Uterus (tissue), 2 donors: ENCODE data around the gene CMTM1.
A peak's percentile ranks its signal among the peaks of the same experiment; 100 is the strongest.

ENCODE experiments used
- POLR2A ChIP-seq, 2 donors: fragments of 450-650 bp; IDR thresholded peaks; one replicate each; pipeline ENCODE4 v1.6.1; 2016; ENCODE audit warnings: antibody characterized with exemption in 2 of 2, mild to moderate bottlenecking in 1 of 2, moderate library complexity in 1 of 2
- TF ChIP-seq, protein P1 (sequence below), 4 experiments: fragments of 200-600 bp in 2 of 4; fragments of 450-650 bp in 2 of 4; sonication (generic) in 2 of 4; IDR thresholded peaks; one replicate each; pipeline ENCODE4 v1.5.1; 2016 to 2019; ENCODE audit warnings: antibody characterized with exemption in 4 of 4, mild to moderate bottlenecking in 2 of 4, moderate library complexity in 1 of 4

DNA sequence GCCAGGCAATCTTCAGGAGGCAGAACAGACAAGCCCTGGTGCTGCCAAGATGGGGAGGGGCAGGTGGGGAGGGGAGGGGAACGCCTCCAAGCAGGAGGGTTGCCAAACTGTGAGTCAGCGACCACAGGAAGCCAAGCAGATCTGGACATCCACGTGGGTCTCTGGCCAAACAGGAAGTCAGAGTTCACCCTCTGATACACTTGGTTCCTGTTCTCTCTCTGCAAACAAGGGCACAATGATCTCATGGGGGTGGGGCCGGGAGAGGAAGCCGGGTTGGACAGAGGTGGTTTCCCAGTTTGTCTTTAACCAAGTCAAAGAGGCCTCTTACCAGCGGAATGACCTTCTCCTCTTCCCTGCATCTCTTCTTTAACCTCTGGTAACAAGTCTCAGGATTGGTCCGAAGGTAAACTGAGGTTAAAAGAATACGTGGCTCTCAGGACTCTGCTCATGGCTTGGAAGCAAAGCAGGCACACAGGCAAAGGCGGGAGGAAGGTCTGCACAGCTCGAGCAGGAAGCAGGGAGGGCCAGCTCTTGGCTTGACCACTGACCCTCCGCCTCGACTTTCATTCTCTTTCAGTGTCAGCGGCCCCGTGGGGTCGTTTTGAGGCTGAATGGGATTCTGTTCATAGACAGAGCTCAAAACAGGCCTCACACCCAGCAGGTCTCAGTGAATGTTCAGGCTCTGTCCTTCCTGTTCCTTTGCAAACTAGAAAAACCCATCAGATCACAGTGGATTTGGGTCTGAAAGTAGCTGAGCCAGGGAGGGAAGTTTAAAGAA lies 49.2 kb upstream of the CMTM1 start:
- TF ChIP-seq, protein P1, sequence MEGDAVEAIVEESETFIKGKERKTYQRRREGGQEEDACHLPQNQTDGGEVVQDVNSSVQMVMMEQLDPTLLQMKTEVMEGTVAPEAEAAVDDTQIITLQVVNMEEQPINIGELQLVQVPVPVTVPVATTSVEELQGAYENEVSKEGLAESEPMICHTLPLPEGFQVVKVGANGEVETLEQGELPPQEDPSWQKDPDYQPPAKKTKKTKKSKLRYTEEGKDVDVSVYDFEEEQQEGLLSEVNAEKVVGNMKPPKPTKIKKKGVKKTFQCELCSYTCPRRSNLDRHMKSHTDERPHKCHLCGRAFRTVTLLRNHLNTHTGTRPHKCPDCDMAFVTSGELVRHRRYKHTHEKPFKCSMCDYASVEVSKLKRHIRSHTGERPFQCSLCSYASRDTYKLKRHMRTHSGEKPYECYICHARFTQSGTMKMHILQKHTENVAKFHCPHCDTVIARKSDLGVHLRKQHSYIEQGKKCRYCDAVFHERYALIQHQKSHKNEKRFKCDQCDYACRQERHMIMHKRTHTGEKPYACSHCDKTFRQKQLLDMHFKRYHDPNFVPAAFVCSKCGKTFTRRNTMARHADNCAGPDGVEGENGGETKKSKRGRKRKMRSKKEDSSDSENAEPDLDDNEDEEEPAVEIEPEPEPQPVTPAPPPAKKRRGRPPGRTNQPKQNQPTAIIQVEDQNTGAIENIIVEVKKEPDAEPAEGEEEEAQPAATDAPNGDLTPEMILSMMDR (IDR thresholded peaks at IDR 0.05): peak in 1 of 4 experiments; percentile 6
- peak; percentile 54 to 61 for TF ChIP-seq POLR2A (IDR thresholded peaks at IDR 0.05)
